Nephron progenitor cell (in vitro differentiated cells): ENCODE data around the gene LDAF1.
"Not testable (repeated sequence)": the region's sequence is repeated elsewhere in the genome, so short reads cannot be mapped to it uniquely, and the experiment has no call there.

Experiments
- DNase-seq: peaks from one replicate; pipeline ENCODE4 v3.0.0; 2021
- H3K27ac Mint-ChIP-seq: 2 replicates; pipeline ENCODE4 v1.8.0; 2021; ENCODE audit warnings: mild to moderate bottlenecking, moderate library complexity, mixed read lengths
- H3K27me3 Mint-ChIP-seq: 2 replicates; pipeline ENCODE4 v1.8.0; 2021; ENCODE audit warnings: mild to moderate bottlenecking, low read depth, mixed read lengths; ENCODE audit not compliant: poor library complexity
- H3K36me3 Mint-ChIP-seq: 2 replicates; pipeline ENCODE4 v1.8.0; 2021; ENCODE audit warnings: low read depth, mixed read lengths
- H3K4me1 Mint-ChIP-seq: 2 replicates; pipeline ENCODE4 v1.8.0; 2021; ENCODE audit warnings: mixed read lengths
- H3K4me3 Mint-ChIP-seq: 2 replicates; pipeline ENCODE4 v1.8.0; 2021; ENCODE audit warnings: mild to moderate bottlenecking, moderate library complexity, mixed read lengths
- H3K9me3 Mint-ChIP-seq: 2 replicates; pipeline ENCODE4 v1.8.0; 2021; ENCODE audit warnings: mild to moderate bottlenecking, moderate library complexity, mixed read lengths
- TF ChIP-seq, protein P1 (sequence below): fragments of 200-600 bp; sonication (generic); IDR thresholded peaks from 2 replicates; pipeline ENCODE4 v1.5.0; 2021; ENCODE audit warnings: antibody characterized with exemption

LDAF1 gene

DNA sequence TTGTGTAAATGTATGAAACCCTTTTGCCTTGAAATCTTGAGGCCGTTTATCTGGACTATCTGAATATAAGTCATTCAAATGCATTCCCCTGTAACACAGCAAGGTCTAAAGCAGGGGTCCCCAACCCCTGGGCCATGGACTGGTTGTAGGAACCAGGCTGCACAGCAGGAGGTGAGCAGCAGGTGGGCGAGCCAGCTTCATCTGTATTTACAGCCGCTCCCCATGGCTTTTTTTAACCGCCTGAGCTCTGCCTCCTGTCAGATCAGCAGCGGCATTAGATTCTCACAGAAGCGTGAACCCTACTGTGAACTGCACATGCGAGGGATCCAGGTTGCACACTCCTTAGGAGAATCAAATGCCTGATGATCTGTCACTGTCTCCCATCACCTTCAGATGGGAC is 32.0 kb upstream of the LDAF1 start:
- Mint-ChIP-seq H3K9me3 (no peaks in the 10 kb centered on the region), H3K4me3 (no peak overlapping the region), H3K27me3 (peaks cover 6% of the 10 kb centered on the region), H3K27ac (no peak overlapping the region), H3K4me1 (no peaks in the 10 kb centered on the region), H3K36me3 (no peaks in the 10 kb centered on the region)
- TF ChIP-seq, protein P1, sequence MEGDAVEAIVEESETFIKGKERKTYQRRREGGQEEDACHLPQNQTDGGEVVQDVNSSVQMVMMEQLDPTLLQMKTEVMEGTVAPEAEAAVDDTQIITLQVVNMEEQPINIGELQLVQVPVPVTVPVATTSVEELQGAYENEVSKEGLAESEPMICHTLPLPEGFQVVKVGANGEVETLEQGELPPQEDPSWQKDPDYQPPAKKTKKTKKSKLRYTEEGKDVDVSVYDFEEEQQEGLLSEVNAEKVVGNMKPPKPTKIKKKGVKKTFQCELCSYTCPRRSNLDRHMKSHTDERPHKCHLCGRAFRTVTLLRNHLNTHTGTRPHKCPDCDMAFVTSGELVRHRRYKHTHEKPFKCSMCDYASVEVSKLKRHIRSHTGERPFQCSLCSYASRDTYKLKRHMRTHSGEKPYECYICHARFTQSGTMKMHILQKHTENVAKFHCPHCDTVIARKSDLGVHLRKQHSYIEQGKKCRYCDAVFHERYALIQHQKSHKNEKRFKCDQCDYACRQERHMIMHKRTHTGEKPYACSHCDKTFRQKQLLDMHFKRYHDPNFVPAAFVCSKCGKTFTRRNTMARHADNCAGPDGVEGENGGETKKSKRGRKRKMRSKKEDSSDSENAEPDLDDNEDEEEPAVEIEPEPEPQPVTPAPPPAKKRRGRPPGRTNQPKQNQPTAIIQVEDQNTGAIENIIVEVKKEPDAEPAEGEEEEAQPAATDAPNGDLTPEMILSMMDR: no peak
- no peak for DNase-seq

DNA sequence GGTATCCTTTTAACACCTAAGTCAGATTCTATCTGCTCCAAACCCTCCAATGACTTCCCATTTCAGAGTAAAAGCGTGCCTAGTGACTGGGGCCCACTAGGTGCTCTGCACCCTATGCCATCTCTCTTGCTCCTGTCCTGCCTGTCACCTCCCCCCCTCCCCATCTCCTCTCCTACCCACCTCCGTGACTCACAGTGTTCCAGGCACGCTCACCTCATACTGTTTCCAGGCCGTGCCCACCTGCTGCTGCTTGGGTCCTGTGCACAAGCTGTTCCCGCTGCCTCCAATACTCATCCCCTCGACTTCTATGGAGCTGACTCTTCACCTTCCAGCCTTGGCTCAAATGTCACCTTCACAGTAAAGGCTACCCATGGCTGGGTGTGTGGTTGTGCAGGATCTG is 29.5 kb upstream of the LDAF1 start:
- Mint-ChIP-seq H3K4me1 (no peaks in the 10 kb centered on the region), H3K4me3 (no peak overlapping the region), H3K27me3 (peaks cover 6% of the 10 kb centered on the region), H3K36me3 (no peaks in the 10 kb centered on the region), H3K9me3 (no peaks in the 10 kb centered on the region), H3K27ac (no peak overlapping the region)
- TF ChIP-seq, protein P1: no peak
- no peak for DNase-seq

DNA sequence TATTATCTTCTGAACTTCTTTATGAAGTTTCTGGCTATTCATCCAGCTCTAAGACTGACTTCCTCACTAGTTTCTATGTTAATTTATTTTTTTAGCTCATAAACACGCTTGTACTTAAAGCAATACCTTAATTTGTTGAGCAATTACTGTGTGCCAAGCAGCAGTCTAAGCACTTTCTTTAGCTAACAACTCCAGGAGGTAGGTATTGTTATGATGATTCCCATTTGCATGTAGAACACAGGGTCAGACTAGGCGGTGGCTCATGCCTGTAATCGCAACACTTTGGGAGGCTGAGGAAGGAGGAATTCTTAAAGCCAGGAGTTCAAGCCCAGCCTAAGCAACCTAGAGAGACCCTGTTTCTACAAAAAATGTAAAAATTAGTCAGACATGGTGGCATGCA is 27.7 kb upstream of the LDAF1 start:
- DNase-seq: no peak
- Mint-ChIP-seq H3K27ac (no peak overlapping the region), H3K4me1 (peaks cover 6% of the 10 kb centered on the region), H3K27me3 (peaks cover 12% of the 10 kb centered on the region), H3K36me3 (no peaks in the 10 kb centered on the region), H3K4me3 (no peak overlapping the region), H3K9me3 (no peaks in the 10 kb centered on the region)
- TF ChIP-seq, protein P1: no peak

DNA sequence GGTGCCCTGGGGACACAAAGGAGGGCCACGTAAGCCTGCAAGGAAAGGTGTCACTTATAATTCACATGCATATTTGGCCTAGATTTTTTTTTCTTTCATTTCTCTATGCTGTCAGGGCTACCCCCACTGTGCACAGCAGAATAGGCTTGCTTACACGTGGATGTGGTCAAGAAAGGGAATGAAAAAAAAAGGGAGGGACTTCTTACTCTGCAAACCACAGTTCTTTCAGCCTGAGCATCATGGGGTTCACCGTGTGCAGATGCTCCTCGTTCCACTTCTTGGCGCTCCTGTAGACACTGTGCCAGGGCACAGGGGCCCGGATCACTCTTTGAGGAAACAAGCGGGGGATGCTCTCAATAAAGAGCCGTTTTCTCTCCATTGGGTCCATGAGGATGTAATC is 24.4 kb upstream of the LDAF1 start:
- no peak overlapping the region for H3K4me3 Mint-ChIP-seq
- no peak overlapping the region for H3K27ac Mint-ChIP-seq
- no peaks in the 10 kb centered on the region for H3K36me3 Mint-ChIP-seq
- H3K9me3 Mint-ChIP-seq: peaks cover 4% of the 10 kb centered on the region
- H3K4me1 Mint-ChIP-seq: peaks cover 16% of the 10 kb centered on the region
- no peak for DNase-seq
- TF ChIP-seq, protein P1: no peak
- peaks cover 17% of the 10 kb centered on the region for H3K27me3 Mint-ChIP-seq

DNA sequence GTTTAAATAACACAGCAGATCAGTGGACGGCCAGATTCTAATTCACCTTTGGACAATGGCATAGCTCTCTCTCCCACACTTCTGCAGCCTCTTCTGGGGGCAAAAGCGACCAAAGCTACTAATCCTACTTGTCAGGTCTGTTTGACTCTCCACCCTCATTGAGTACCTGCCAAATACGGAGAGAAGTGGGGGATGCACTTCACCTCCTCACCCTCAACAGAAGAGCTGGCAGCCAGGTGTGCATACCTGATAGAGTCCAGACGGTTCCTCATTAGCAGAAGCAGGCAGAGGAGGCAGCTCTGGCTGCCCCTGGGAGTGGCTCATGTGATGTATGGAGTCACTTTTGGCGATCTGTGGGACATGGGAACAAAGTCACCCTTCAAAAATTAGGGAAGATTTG is 12.7 kb upstream of the LDAF1 start:
- TF ChIP-seq, protein P1: no peak
- DNase-seq: no peak
- H3K4me1 Mint-ChIP-seq: no peaks in the 10 kb centered on the region
- no peak overlapping the region for H3K4me3 Mint-ChIP-seq
- no peaks in the 10 kb centered on the region for H3K36me3 Mint-ChIP-seq
- H3K27ac Mint-ChIP-seq: no peak overlapping the region
- peaks cover 37% of the 10 kb centered on the region for H3K27me3 Mint-ChIP-seq
- H3K9me3 Mint-ChIP-seq: peaks cover 12% of the 10 kb centered on the region

DNA sequence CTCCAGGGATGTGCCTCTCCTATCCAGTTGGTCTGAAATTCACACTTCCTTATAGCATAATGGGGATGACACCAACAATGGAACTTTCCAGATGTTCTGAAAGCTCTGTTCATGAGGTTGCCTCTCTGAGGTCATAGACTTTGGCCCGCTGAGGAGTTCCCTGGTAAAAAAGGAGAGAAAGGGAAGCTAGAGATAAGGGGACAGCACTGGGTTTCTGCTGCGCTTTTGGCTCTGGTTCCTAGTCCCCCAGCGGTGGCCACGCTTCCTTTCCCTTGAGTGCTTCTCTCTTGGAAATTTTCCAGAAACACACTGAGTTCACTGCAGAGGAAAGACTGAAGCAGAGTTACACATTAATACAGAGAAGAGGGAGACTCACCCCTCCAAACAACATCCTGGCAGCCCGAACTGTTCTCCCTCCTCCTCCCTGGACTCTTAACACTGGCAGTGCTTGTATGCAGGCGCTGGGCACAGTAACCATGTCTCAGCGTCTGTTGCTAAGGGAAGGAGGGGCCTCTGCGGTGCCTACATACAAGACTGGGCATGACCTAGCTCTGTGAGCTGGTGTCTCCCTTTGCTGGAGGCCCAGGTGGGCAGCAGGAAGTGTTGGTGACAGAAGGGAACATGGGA is 8.0 kb upstream of the LDAF1 start, which contains the start of gene DNAH3:
Gene DNAH3 (minus strand): TSS at position 472 of the 627 bp plus-strand sequence. CDS start 527 bp downstream, outside the sequence.
- Mint-ChIP-seq H3K27me3 (peaks cover 42% of the 10 kb centered on the region), H3K4me3 (no peak within 1 kb of the TSS), H3K9me3 (no peaks in the 10 kb centered on the region), H3K36me3 (no peaks in the 10 kb centered on the region), H3K27ac (no peak within 1 kb of the TSS), H3K4me1 (no peaks in the 10 kb centered on the region)
- no peak for DNase-seq
- TF ChIP-seq, protein P1: no peak

DNA sequence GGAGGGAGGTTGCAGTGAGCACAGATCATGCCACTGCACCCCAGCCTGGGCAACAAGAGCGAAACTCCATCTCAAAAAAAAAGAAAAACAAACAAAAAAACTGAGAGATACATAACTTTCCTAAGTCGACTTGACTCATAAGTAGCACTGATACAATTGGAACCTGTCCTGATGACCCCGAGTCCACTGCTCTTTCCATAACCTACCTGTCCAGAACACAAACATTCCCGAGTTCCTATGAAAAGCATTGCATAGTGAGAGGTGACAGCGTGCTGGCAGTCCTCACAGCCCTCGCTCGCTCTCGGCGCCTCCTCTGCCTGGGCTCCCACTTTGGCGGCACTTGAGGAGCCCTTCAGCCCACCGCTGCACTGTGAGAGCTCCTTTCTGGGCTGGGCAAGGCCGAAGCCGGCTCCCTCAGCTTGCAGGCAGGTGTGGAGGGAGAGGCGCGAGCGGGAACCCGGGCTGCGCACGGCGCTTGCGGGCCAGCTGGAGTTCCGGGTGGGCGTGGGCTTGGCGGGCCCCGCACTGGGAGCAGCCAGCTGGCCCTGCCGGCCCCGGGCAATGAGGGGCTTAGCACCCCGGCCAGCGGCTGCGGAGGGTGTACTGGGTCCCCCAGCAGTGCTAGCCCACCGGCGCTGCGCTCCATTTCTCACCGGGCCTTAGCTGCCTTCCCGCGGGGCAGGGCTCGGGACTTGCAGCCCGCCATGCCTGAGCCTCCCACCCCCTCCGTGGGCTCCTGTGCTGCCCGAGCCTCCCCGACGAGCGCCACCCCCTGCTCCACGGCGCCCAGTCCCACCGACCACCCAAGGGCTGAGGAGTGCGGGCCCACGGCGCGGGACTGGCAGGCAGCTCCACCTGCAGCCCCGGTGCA is 6.1 kb upstream of the LDAF1 start:
- peaks cover 26% of the 10 kb centered on the region for H3K27me3 Mint-ChIP-seq
- not testable (repeated sequence) for H3K4me3 Mint-ChIP-seq, H3K9me3 Mint-ChIP-seq, H3K27ac Mint-ChIP-seq, H3K36me3 Mint-ChIP-seq, H3K4me1 Mint-ChIP-seq, DNase-seq

DNA sequence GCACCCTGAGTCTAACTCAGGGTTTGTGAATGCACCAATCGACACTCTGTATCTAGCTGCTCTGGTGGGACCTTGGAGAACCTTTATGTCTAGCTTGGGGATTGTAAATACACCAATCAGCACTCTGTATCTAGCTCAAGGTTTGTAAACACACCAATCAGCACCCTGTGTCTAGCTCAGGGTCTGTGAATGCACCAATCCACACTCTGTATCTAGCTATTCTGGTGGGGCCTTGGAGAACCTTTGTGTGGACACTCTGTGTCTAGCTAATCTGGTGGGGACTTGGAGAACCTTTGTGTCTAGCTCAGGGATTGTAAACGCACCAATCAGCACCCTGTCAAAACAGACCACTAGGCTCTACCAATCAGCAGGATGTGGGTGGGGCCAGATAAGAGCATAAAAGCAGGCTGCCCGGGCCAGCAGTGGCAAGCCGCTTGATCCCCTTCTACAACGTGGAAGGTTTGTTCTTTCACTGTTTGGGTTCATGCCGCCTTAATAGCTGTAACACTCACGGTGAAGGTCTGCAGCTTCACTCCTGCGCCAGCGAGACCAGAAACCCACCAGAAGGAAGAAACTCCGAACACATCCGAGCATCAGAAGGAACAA is 5.2 kb upstream of the LDAF1 start:
- DNase-seq, H3K36me3 Mint-ChIP-seq, H3K9me3 Mint-ChIP-seq, H3K27ac Mint-ChIP-seq, H3K4me1 Mint-ChIP-seq, H3K4me3 Mint-ChIP-seq: not testable (repeated sequence)
- H3K27me3 Mint-ChIP-seq: peaks cover 28% of the 10 kb centered on the region
